ENCODE results near the gene EPX.

Gene EPX

GRCh38 chr17:58231641-58232040 is 39.1 kb downstream of the EPX start:
- DNase-seq: no peak

GRCh38 chr17:58232707-58233156 is 40.2 kb downstream of the EPX start:
- no peak for DNase-seq

- DNase-seq: no peak
Observed at GRCh38 chr17:58233543-58233942, 41.0 kb downstream of the EPX start.

GRCh38 chr17:58234512-58234911 is 42.0 kb downstream of the EPX start:
- DNase-seq: no peak

- DNase-seq: no peak
Observed at GRCh38 chr17:58235821-58236220, 43.3 kb downstream of the EPX start.

- no peak for DNase-seq
Observed at GRCh38 chr17:58236394-58236793, 43.9 kb downstream of the EPX start.

- no peak for DNase-seq
Observed at GRCh38 chr17:58238147-58238634, 45.7 kb downstream of the EPX start, which contains the start of gene LPO. LPO (plus strand) TSS chr17:58238584; CDS start chr17:58242980, 4,396 bp downstream.

- no peak for DNase-seq
Observed at GRCh38 chr17:58239987-58240386, 47.5 kb downstream of the EPX start.

GRCh38 chr17:58242171-58242784 is 49.8 kb downstream of the EPX start:
- no peak for DNase-seq

- no peak for DNase-seq
Observed at GRCh38 chr17:58244963-58245362, 52.4 kb downstream of the EPX start.

GRCh38 chr17:58245428-58246103 is 53.0 kb downstream of the EPX start:
- DNase-seq: no peak

- DNase-seq: no peak
Observed at GRCh38 chr17:58246104-58246740, 53.7 kb downstream of the EPX start.

GRCh38 chr17:58246781-58247180 is 54.3 kb downstream of the EPX start:
- DNase-seq: no peak

GRCh38 chr17:58247511-58248363 is 55.2 kb downstream of the EPX start:
- no peak for DNase-seq

GRCh38 chr17:58248955-58249269 is 56.4 kb downstream of the EPX start:
- DNase-seq: no peak

GRCh38 chr17:58249270-58250133 is 57.0 kb downstream of the EPX start:
- peak; percentile 91 for DNase-seq

GRCh38 chr17:58250344-58251011 is 58.0 kb downstream of the EPX start:
- DNase-seq: no peak

GRCh38 chr17:58252141-58252540 is 59.6 kb downstream of the EPX start:
- DNase-seq: no peak

- DNase-seq: no peak
Observed at GRCh38 chr17:58253082-58253481, 60.6 kb downstream of the EPX start.

All from NCI-H2171 treated with DMSO at 0.1 percent for 48 hours (cell line).